ENCODE measurements around the gene CARD19. TPM values are rescaled to one million over a fixed set of nuclear protein-coding genes. Genes with fewer than 3 reads are reported as not detected.

Gene CARD19
- total RNA-seq, 1 donor from 2014 or later, result 16.1 TPM

- DNase-seq (ENCODE audit: low spot score), result no peak
These were observed 22.2 kb downstream of the CARD19 start for GRCh38 chr9:93117924-93118862.

GRCh38 chr9:93118863-93119702, 23.1 kb downstream of the CARD19 start:
- DNase-seq (ENCODE audit: low spot score), result no peak

- DNase-seq (ENCODE audit: low spot score), result no peak
These were observed 23.6 kb downstream of the CARD19 start for GRCh38 chr9:93119703-93119952.

GRCh38 chr9:93119953-93120845, 24.2 kb downstream of the CARD19 start:
- peak; percentile 79 for DNase-seq (ENCODE audit: low spot score)

- DNase-seq (ENCODE audit: low spot score), result no peak
These were observed 24.9 kb downstream of the CARD19 start for GRCh38 chr9:93120846-93121315.

- DNase-seq (ENCODE audit: low spot score), result no peak
These were observed 25.6 kb downstream of the CARD19 start for GRCh38 chr9:93121316-93122241.

GRCh38 chr9:93122721-93123221, 26.8 kb downstream of the CARD19 start:
- no peak for DNase-seq (ENCODE audit: low spot score)

GRCh38 chr9:93123561-93124283, 27.7 kb downstream of the CARD19 start:
- DNase-seq (ENCODE audit: low spot score), result no peak

- no peak for DNase-seq (ENCODE audit: low spot score)
These were observed 28.8 kb downstream of the CARD19 start for GRCh38 chr9:93124793-93125192.

- no peak for DNase-seq (ENCODE audit: low spot score)
These were observed 29.4 kb downstream of the CARD19 start for GRCh38 chr9:93125331-93125894.

GRCh38 chr9:93126151-93126781, 30.2 kb downstream of the CARD19 start:
- DNase-seq (ENCODE audit: low spot score), result no peak

- DNase-seq (ENCODE audit: low spot score), result peak; percentile 88
These were observed 30.9 kb downstream of the CARD19 start for GRCh38 chr9:93126825-93127368.

- peak; percentile 60 for DNase-seq (ENCODE audit: low spot score)
These were observed 31.4 kb downstream of the CARD19 start for GRCh38 chr9:93127395-93127911.

- no peak for DNase-seq (ENCODE audit: low spot score)
These were observed 32.1 kb downstream of the CARD19 start for GRCh38 chr9:93128011-93128714.

GRCh38 chr9:93128715-93129224, 32.8 kb downstream of the CARD19 start:
- no peak for DNase-seq (ENCODE audit: low spot score)

GRCh38 chr9:93129286-93129685, 33.3 kb downstream of the CARD19 start:
- DNase-seq (ENCODE audit: low spot score), result no peak

Data from umbilical cord (tissue), 2 donors.